Esophagus (tissue), 2 donors: Measurements from ENCODE around the gene TAGAP. TPM values are rescaled to one million over a fixed set of nuclear protein-coding genes. Genes with fewer than 3 reads are reported as not detected.

Source experiments
- H3K27ac ChIP-seq, 2 donors: one replicate each; pipeline ENCODE4 v1.5.1; 2013; ENCODE audit warnings: low read depth in 2 of 2, mild to moderate bottlenecking in 2 of 2, inconsistent platforms in 1 of 2, low read length in 1 of 2, moderate library complexity in 1 of 2
- H3K27me3 ChIP-seq, 2 donors: one replicate each; pipeline ENCODE4 v1.6.1; 2013; ENCODE audit warnings: low read length in 2 of 2, control low read depth in 1 of 2, mild to moderate bottlenecking in 1 of 2; ENCODE audit not compliant: insufficient read depth in 2 of 2, control insufficient read depth in 1 of 2
- H3K36me3 ChIP-seq, 2 donors: one replicate each; pipeline ENCODE4 v1.6.1; 2013; ENCODE audit warnings: low read length in 1 of 2; ENCODE audit not compliant: control insufficient read depth in 2 of 2, insufficient read depth in 2 of 2
- H3K4me1 ChIP-seq, 2 donors: one replicate each; pipeline ENCODE4 v1.6.1; 2013; ENCODE audit warnings: low read length in 1 of 2; ENCODE audit not compliant: control insufficient read depth in 2 of 2, insufficient read depth in 2 of 2
- H3K4me3 ChIP-seq, 2 donors: one replicate each; pipeline ENCODE4 v1.5.1; 2013; ENCODE audit warnings: low read length in 2 of 2, mild to moderate bottlenecking in 2 of 2, low read depth in 1 of 2, moderate library complexity in 1 of 2
- H3K9me3 ChIP-seq, 2 donors: one replicate each; pipeline ENCODE4 v1.6.1; 2013; ENCODE audit warnings: mild to moderate bottlenecking in 2 of 2, low read depth in 1 of 2, low read length in 1 of 2, moderate library complexity in 1 of 2; ENCODE audit not compliant: control insufficient read depth in 2 of 2, insufficient read depth in 1 of 2
- WGBS, 2 donors: extraction: QIAGEN DNeasy Blood & Tissue Kit; methylation state at CpG; one replicate each; pipeline ENCODE4 v1.1.7; 2013; 5-methylcytosine and 5-hydroxymethylcytosine counted together
- polyA plus RNA-seq, 2 donors: library from polyadenylated mRNA; stranded (reverse); fragments of 200-250 nt; gene quantifications; one replicate each; pipeline ENCODE4 v1.2.3, GENCODE V29; 2013
- donor health status: healthy with polysubstance abuse.
- donor health status: Bipolar disorder and iron deficiency.

Gene TAGAP
- polyA plus RNA-seq, result under 1 TPM; 0.59 to 0.76 TPM

- peak within 1 kb of the TSS in 1 of 2 donors; percentile 24 for H3K4me3 ChIP-seq
Observed at GRCh38 chr6:159044899-159045727, at the start of gene TAGAP. TSS of gene TAGAP (minus strand) at chr6:159044991. CDS start at chr6:159044146, 845 bp downstream.

GRCh38 chr6:159093609-159094443 lies 49.0 kb upstream of the TAGAP start:
- WGBS, 2 donors, result 88 to 90% methylated on average over 31 to 32 of the region's 32 CpGs
- no peaks in the 10 kb centered on the region for H3K9me3 ChIP-seq

More at GRCh38 chr6:159044899-159045727, at the start of gene TAGAP:
- Histone ChIP-seq H3K27ac (peak within 1 kb of the TSS; percentile 5 to 58), H3K4me1 (peaks cover 0 to 2% of the 10 kb centered on the region in 2 donors), H3K27me3 (no peaks in the 10 kb centered on the region), H3K36me3 (no peaks in the 10 kb centered on the region), H3K9me3 (no peaks in the 10 kb centered on the region)
- WGBS, 2 donors, result 33% methylated on average over 15 of the region's 15 CpGs

GRCh38 chr6:159092631-159093030 lies 47.8 kb upstream of the TAGAP start:
- 81 to 82% methylated on average over 5 of the region's 5 CpGs for WGBS, 2 donors
- no peaks in the 10 kb centered on the region for H3K36me3 ChIP-seq
- H3K27me3 ChIP-seq, result no peaks in the 10 kb centered on the region
- no peak overlapping the region for H3K4me3 ChIP-seq
- no peak overlapping the region for H3K27ac ChIP-seq
- H3K9me3 ChIP-seq, result no peaks in the 10 kb centered on the region
- no peaks in the 10 kb centered on the region for H3K4me1 ChIP-seq

More at GRCh38 chr6:159093609-159094443, 49.0 kb upstream of the TAGAP start:
- Histone ChIP-seq H3K36me3 (no peaks in the 10 kb centered on the region), H3K4me3 (no peak overlapping the region), H3K27me3 (no peaks in the 10 kb centered on the region), H3K27ac (no peak overlapping the region), H3K4me1 (no peaks in the 10 kb centered on the region)

- no peak overlapping the region for H3K4me3 ChIP-seq
- H3K27ac ChIP-seq, result peak overlapping the region; percentile 26 to 40
Observed at GRCh38 chr6:159090530-159091480, 46.0 kb upstream of the TAGAP start.

GRCh38 chr6:159089909-159090308 lies 45.1 kb upstream of the TAGAP start:
- Histone ChIP-seq H3K36me3 (no peaks in the 10 kb centered on the region), H3K27ac (no peak overlapping the region), H3K4me1 (no peaks in the 10 kb centered on the region), H3K4me3 (no peak overlapping the region), H3K9me3 (no peaks in the 10 kb centered on the region), H3K27me3 (no peaks in the 10 kb centered on the region)
- WGBS, 2 donors, result 77 to 78% methylated on average over 3 of the region's 3 CpGs

More at GRCh38 chr6:159090530-159091480, 46.0 kb upstream of the TAGAP start:
- no peaks in the 10 kb centered on the region for H3K4me1 ChIP-seq
- no peaks in the 10 kb centered on the region for H3K9me3 ChIP-seq
- WGBS, 2 donors, result 63 to 77% methylated on average over 10 of the region's 10 CpGs
- no peaks in the 10 kb centered on the region for H3K27me3 ChIP-seq
- H3K36me3 ChIP-seq, result no peaks in the 10 kb centered on the region

- no peaks in the 10 kb centered on the region for H3K27me3 ChIP-seq
- no peak overlapping the region for H3K27ac ChIP-seq
- WGBS, 2 donors, result 90 to 91% methylated on average over 3 of the region's 3 CpGs
- no peaks in the 10 kb centered on the region for H3K4me1 ChIP-seq
- no peaks in the 10 kb centered on the region for H3K36me3 ChIP-seq
- H3K9me3 ChIP-seq, result no peaks in the 10 kb centered on the region
- H3K4me3 ChIP-seq, result no peak overlapping the region
Observed at GRCh38 chr6:159089443-159089842, 44.7 kb upstream of the TAGAP start.

GRCh38 chr6:159086033-159086618 lies 41.3 kb upstream of the TAGAP start:
- Histone ChIP-seq H3K4me1 (no peaks in the 10 kb centered on the region), H3K36me3 (no peaks in the 10 kb centered on the region), H3K27ac (no peak overlapping the region), H3K4me3 (no peak overlapping the region), H3K27me3 (no peaks in the 10 kb centered on the region), H3K9me3 (no peaks in the 10 kb centered on the region)
- WGBS, 2 donors, result 72 to 81% methylated on average over 2 of the region's 2 CpGs

GRCh38 chr6:159085396-159085895 lies 40.7 kb upstream of the TAGAP start:
- H3K4me1 ChIP-seq, result no peaks in the 10 kb centered on the region
- no peaks in the 10 kb centered on the region for H3K27me3 ChIP-seq
- H3K27ac ChIP-seq, result no peak overlapping the region
- WGBS, 2 donors, result 77 to 79% methylated on average over 7 of the region's 7 CpGs
- no peaks in the 10 kb centered on the region for H3K36me3 ChIP-seq
- H3K4me3 ChIP-seq, result no peak overlapping the region
- H3K9me3 ChIP-seq, result no peaks in the 10 kb centered on the region
